D721Med (cell line): Measurements from ENCODE around the gene NKX2-3.

Source experiments
- DNase-seq: peaks from one replicate; pipeline ENCODE4 v3.0.0; 2011; ENCODE audit warnings: low spot score; ENCODE audit not compliant: insufficient read length
- FAIRE-seq: peaks from 2 replicates; lab custom pipeline; 2011; peaks lifted over from hg19 to GRCh38; lab: Jason Lieb, UNC
- TF ChIP-seq, protein P1 (sequence below): IDR thresholded peaks from 2 replicates; pipeline ENCODE4 v1.5.1; 2012; ENCODE audit warnings: mild to moderate bottlenecking, control low read depth; ENCODE audit not compliant: insufficient read depth; ENCODE audit errors: missing control alignments

Gene NKX2-3

DNA sequence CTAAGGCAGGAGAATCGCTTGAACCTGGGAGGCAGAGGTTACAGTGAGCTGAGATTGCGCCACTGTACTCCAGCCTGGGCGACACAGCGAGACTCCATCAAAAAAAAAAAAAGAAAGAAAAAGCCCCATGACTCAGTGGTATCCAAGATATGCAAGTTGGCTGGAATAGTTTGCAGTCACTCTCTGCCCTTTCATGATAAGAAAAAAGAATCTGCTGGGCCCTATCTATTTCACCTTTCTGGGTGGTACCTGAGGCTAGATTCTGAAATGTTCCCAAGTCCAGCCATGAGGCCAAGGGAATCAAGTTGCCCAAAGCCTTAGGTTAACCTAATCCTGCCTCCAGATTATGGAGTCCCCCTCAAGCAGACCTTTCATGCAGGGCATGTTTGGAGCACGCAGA is 24.3 kb downstream of the NKX2-3 start:
- FAIRE-seq (no peak), DNase-seq (no peak)
- TF ChIP-seq, protein P1, sequence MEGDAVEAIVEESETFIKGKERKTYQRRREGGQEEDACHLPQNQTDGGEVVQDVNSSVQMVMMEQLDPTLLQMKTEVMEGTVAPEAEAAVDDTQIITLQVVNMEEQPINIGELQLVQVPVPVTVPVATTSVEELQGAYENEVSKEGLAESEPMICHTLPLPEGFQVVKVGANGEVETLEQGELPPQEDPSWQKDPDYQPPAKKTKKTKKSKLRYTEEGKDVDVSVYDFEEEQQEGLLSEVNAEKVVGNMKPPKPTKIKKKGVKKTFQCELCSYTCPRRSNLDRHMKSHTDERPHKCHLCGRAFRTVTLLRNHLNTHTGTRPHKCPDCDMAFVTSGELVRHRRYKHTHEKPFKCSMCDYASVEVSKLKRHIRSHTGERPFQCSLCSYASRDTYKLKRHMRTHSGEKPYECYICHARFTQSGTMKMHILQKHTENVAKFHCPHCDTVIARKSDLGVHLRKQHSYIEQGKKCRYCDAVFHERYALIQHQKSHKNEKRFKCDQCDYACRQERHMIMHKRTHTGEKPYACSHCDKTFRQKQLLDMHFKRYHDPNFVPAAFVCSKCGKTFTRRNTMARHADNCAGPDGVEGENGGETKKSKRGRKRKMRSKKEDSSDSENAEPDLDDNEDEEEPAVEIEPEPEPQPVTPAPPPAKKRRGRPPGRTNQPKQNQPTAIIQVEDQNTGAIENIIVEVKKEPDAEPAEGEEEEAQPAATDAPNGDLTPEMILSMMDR, result no peak

- DNase-seq (no peak), FAIRE-seq (no peak)
- TF ChIP-seq, protein P1, result no peak
Measured at GRCh38 chr10:99558708-99559107, 26.0 kb downstream of the NKX2-3 start.

DNA sequence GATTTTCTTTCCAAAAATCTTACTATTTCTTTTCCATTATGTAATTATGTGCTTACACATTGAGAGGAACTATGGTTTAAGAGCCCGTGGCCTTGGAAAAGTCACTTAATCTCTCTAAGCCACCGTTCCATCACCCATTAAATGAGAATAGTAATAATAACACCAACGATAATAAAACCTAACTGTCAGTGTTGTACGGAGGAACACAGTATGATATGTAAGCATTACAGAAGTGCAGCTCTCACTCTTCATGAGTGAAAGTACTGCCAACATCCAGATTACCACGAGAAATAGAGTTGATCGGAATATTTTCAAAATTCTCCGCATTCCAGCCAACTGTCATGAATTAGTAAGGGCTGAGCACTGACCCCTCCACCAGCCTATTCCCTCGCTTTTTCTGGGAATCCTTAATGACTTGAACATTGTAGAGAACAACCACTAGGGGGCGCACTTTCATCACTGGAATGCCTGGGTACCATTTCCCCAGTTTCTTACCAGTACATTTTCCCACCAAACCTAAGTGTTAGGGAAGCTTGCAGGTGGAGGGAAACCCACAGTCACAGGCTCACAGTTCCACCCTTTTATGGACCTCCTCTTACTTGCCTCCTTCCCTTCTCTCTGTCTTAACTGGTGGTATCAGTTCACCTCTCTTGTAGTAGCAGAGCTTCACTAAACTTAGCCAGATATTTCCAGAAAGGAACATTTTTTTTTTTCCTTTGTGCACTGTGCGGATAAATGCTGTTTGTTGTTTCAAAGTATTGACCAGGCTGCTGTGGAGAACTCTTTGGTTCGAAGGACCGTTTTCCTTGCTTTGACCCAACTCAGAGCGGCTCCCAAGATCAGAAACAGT is 27.8 kb downstream of the NKX2-3 start:
- TF ChIP-seq, protein P1, result peak; percentile 72
- DNase-seq (no peak), FAIRE-seq (peak; percentile 82)

- TF ChIP-seq, protein P1, result no peak
- no peak for DNase-seq
- FAIRE-seq, result no peak
Measured at GRCh38 chr10:99562631-99563030, 29.9 kb downstream of the NKX2-3 start.

DNA sequence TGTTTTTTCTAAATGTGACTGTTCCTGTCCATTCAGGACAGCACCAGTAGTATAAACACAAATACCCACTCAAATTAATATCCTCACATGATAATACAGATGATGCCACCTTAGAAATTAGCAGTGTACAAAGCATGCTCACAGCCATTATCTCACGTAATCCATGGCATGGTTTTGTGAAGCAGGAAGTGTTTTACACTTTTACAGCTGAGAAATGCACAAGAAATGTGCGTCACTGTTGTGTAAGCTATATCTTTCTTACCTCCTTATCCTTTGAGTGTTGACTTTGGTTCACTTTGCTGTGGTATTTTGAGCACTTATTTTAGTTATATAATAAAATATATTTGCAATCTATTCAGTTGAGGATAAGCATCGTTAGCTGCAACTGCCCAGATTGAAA is 31.6 kb downstream of the NKX2-3 start:
- DNase-seq (no peak), FAIRE-seq (no peak)
- TF ChIP-seq, protein P1, result no peak

DNA sequence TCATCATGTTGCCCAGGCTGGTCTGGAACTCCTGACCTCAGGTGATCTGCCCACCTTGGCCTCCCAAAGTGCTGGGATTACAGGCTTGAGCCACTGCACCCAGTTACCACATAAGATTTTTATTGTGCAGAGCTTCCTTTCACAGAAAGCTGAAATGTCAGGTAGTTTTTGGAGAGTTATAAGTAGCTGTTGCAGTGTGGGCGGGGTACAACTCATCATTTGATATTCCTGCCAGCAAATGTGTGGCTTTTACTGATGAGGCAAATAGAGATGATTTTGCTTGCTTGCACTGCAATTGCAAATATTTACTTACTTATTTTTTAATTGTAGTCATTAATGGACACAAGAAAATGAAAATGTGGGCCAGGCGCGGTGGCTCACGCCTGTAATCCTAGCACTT is 32.4 kb downstream of the NKX2-3 start:
- FAIRE-seq (no peak), DNase-seq (no peak)
- TF ChIP-seq, protein P1, result no peak
